WTC11 (cell line): ENCODE data around the gene SYTL2. TPM values are rescaled to one million over a fixed set of nuclear protein-coding genes. Genes with fewer than 3 reads are reported as not detected.
"Not testable (repeated sequence)": the region's sequence is repeated elsewhere in the genome, so short reads cannot be mapped to it uniquely, and the experiment has no call there.

Experiments
- ATAC-seq: fragments of 200-7000 bp; cut with Tn5 transposase; 2 replicates; pipeline ENCODE4 v1.10.0; 2021; ENCODE audit warnings: mild to moderate bottlenecking, moderate library complexity
- CTCF ChIA-PET: fragments of 300-600 bp; sonication (Branson Sonifier 250); formaldehyde crosslinking; loops from one replicate; lab custom pipeline; 2021; ENCODE audit warnings: antibody characterized with exemption; lab: Charles Lee
- POLR2A ChIA-PET: fragments of 350-600 bp; sonication (Branson Sonifier 250); formaldehyde crosslinking; loops from one replicate; lab custom pipeline; 2021; ENCODE audit warnings: antibody characterized with exemption; lab: Charles Lee
- DNase-seq: peaks from one replicate; pipeline ENCODE4 v3.0.0; 2021; ENCODE audit warnings: low spot score
- H3K27ac Mint-ChIP-seq: 2 replicates; pipeline ENCODE4 v1.8.0; 2021; ENCODE audit warnings: mixed read lengths
- H3K27me3 Mint-ChIP-seq: 2 replicates; pipeline ENCODE4 v1.8.0; 2021; ENCODE audit warnings: low read depth, mild to moderate bottlenecking, moderate library complexity, mixed read lengths
- H3K36me3 Mint-ChIP-seq: 2 replicates; pipeline ENCODE4 v1.8.0; 2021; ENCODE audit warnings: mixed read lengths
- H3K4me1 Mint-ChIP-seq: 2 replicates; pipeline ENCODE4 v1.8.0; 2022; ENCODE audit warnings: mixed read lengths
- H3K4me3 Mint-ChIP-seq: 2 replicates; pipeline ENCODE4 v1.8.0; 2021; ENCODE audit warnings: mild to moderate bottlenecking, moderate library complexity, mixed read lengths
- H3K9me3 Mint-ChIP-seq: 2 replicates; pipeline ENCODE4 v1.8.0; 2021; ENCODE audit warnings: mixed read lengths
- CBFB ChIP-seq: sonication (generic); formaldehyde crosslinking; IDR thresholded peaks from 2 replicates; pipeline ENCODE4 v1.8.1; 2022; ENCODE audit warnings: mild to moderate bottlenecking, low read depth, missing genetic modification reagents
- CDX4 ChIP-seq: fragments of 250-450 bp; sonication (Bioruptor Pico); IDR thresholded peaks from 2 replicates; pipeline ENCODE4 v1.9.0; 2021; ENCODE audit warnings: moderate library complexity, mild to moderate bottlenecking, inconsistent platforms, borderline replicate concordance
- FOXJ3 ChIP-seq: sonication (generic); formaldehyde crosslinking; IDR thresholded peaks from 2 replicates; pipeline ENCODE4 v1.9.0; 2021; ENCODE audit warnings: missing genetic modification reagents, mild to moderate bottlenecking, borderline replicate concordance
- GABPB1 ChIP-seq: sonication (generic); formaldehyde crosslinking; IDR thresholded peaks from 2 replicates; pipeline ENCODE4 v1.8.1; 2023; ENCODE audit warnings: mild to moderate bottlenecking, missing genetic modification reagents
- KAT7 ChIP-seq: sonication (generic); formaldehyde crosslinking; IDR thresholded peaks from 2 replicates; pipeline ENCODE4 v1.8.1; 2023; ENCODE audit warnings: missing genetic modification reagents, mild to moderate bottlenecking, borderline replicate concordance
- MAX ChIP-seq: sonication (generic); formaldehyde crosslinking; IDR thresholded peaks from 2 replicates; pipeline ENCODE4 v1.8.0; 2022; ENCODE audit warnings: mild to moderate bottlenecking, missing genetic modification reagents
- MYBL2 ChIP-seq: sonication (generic); formaldehyde crosslinking; IDR thresholded peaks from 2 replicates; pipeline ENCODE4 v1.8.1; 2023; ENCODE audit warnings: mild to moderate bottlenecking, moderate library complexity, missing genetic modification reagents
- NFATC4 ChIP-seq: fragments of 250-450 bp; sonication (Bioruptor Pico); IDR thresholded peaks from 2 replicates; pipeline ENCODE4 v1.9.0; 2021; ENCODE audit warnings: mild to moderate bottlenecking
- PRDM15 ChIP-seq: sonication (generic); formaldehyde crosslinking; IDR thresholded peaks from 2 replicates; pipeline ENCODE4 v1.8.0; 2022; ENCODE audit warnings: missing genetic modification reagents
- PRRX2 ChIP-seq: fragments of 250-450 bp; sonication (Bioruptor Pico); IDR thresholded peaks from 2 replicates; pipeline ENCODE4 v1.8.0; 2021; ENCODE audit warnings: mild to moderate bottlenecking
- RELA ChIP-seq: sonication (generic); formaldehyde crosslinking; IDR thresholded peaks from 2 replicates; pipeline ENCODE4 v1.8.1; 2022; ENCODE audit warnings: missing genetic modification reagents, mild to moderate bottlenecking, borderline replicate concordance
- RORB ChIP-seq: fragments of 250-450 bp; sonication (Bioruptor Pico); IDR thresholded peaks from 2 replicates; pipeline ENCODE4 v1.9.0; 2021; ENCODE audit warnings: mild to moderate bottlenecking
- SMAD4 ChIP-seq: sonication (generic); formaldehyde crosslinking; IDR thresholded peaks from 2 replicates; pipeline ENCODE4 v1.8.0; 2022; ENCODE audit warnings: mild to moderate bottlenecking, missing genetic modification reagents
- SOX15 ChIP-seq: fragments of 250-450 bp; sonication (Bioruptor Pico); IDR thresholded peaks from 2 replicates; pipeline ENCODE4 v1.9.0; 2021; ENCODE audit warnings: mild to moderate bottlenecking
- TEAD1 ChIP-seq: sonication (generic); formaldehyde crosslinking; IDR thresholded peaks from 2 replicates; pipeline ENCODE4 v1.8.0; 2022; ENCODE audit warnings: mild to moderate bottlenecking, missing genetic modification reagents
- ZNF121 ChIP-seq: sonication (generic); formaldehyde crosslinking; IDR thresholded peaks from 2 replicates; pipeline ENCODE4 v1.8.0; 2023; ENCODE audit warnings: missing genetic modification reagents
- ZNF317 ChIP-seq: sonication (generic); formaldehyde crosslinking; IDR thresholded peaks from 2 replicates; pipeline ENCODE4 v1.8.1; 2023; ENCODE audit warnings: low read depth, mild to moderate bottlenecking, moderate library complexity, missing genetic modification reagents, borderline replicate concordance
- total RNA-seq: library from RNA; stranded (reverse); gene quantifications from 3 replicates; pipeline ENCODE4 v1.2.3, GENCODE V29; 2021
- TF ChIP-seq, protein P1 (sequence below): sonication (generic); formaldehyde crosslinking; IDR thresholded peaks from 2 replicates; pipeline ENCODE4 v1.8.1; 2023; ENCODE audit warnings: mild to moderate bottlenecking, missing genetic modification reagents, moderate library complexity
- TF ChIP-seq, protein P2 (sequence below): sonication (generic); formaldehyde crosslinking; IDR thresholded peaks from 2 replicates; pipeline ENCODE4 v1.8.1; 2023; ENCODE audit warnings: mild to moderate bottlenecking, missing genetic modification reagents
- TF ChIP-seq, protein P3 (sequence below): sonication (generic); formaldehyde crosslinking; IDR thresholded peaks from 2 replicates; pipeline ENCODE4 v1.8.0; 2023; ENCODE audit warnings: missing genetic modification reagents, mild to moderate bottlenecking, borderline replicate concordance

The SYTL2 gene
- total RNA-seq, 1 experiment from 2014 or later = 7.1 TPM

GRCh38 chr11:85783758-85784157 is 27.2 kb downstream of the SYTL2 start:
- peaks cover 9% of the 10 kb centered on the region for H3K36me3 Mint-ChIP-seq
- H3K27ac Mint-ChIP-seq = no peak overlapping the region
- ATAC-seq (no peak), DNase-seq (no peak)
- TF ChIP-seq, protein P1, sequence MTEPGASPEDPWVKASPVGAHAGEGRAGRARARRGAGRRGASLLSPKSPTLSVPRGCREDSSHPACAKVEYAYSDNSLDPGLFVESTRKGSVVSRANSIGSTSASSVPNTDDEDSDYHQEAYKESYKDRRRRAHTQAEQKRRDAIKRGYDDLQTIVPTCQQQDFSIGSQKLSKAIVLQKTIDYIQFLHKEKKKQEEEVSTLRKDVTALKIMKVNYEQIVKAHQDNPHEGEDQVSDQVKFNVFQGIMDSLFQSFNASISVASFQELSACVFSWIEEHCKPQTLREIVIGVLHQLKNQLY (CRISPR knock-in tag) = no peak
- TF ChIP-seq NFATC4 (CRISPR knock-in tag) (no peak), PRRX2 (CRISPR knock-in tag) (no peak), PRDM15 (CRISPR knock-in tag) (no peak), CDX4 (no peak), RORB (CRISPR knock-in tag) (no peak), SOX15 (no peak), CBFB (CRISPR knock-in tag) (no peak), ZNF121 (CRISPR knock-in tag) (no peak), MYBL2 (no peak), MAX (CRISPR knock-in tag) (no peak), FOXJ3 (CRISPR knock-in tag) (no peak), KAT7 (no peak), ZNF317 (CRISPR knock-in tag) (no peak), RELA (CRISPR knock-in tag) (no peak), GABPB1 (CRISPR knock-in tag) (no peak), SMAD4 (CRISPR knock-in tag) (no peak), TEAD1 (no peak)
- TF ChIP-seq, protein P2, sequence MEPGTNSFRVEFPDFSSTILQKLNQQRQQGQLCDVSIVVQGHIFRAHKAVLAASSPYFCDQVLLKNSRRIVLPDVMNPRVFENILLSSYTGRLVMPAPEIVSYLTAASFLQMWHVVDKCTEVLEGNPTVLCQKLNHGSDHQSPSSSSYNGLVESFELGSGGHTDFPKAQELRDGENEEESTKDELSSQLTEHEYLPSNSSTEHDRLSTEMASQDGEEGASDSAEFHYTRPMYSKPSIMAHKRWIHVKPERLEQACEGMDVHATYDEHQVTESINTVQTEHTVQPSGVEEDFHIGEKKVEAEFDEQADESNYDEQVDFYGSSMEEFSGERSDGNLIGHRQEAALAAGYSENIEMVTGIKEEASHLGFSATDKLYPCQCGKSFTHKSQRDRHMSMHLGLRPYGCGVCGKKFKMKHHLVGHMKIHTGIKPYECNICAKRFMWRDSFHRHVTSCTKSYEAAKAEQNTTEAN (CRISPR knock-in tag) = no peak
- TF ChIP-seq, protein P3, sequence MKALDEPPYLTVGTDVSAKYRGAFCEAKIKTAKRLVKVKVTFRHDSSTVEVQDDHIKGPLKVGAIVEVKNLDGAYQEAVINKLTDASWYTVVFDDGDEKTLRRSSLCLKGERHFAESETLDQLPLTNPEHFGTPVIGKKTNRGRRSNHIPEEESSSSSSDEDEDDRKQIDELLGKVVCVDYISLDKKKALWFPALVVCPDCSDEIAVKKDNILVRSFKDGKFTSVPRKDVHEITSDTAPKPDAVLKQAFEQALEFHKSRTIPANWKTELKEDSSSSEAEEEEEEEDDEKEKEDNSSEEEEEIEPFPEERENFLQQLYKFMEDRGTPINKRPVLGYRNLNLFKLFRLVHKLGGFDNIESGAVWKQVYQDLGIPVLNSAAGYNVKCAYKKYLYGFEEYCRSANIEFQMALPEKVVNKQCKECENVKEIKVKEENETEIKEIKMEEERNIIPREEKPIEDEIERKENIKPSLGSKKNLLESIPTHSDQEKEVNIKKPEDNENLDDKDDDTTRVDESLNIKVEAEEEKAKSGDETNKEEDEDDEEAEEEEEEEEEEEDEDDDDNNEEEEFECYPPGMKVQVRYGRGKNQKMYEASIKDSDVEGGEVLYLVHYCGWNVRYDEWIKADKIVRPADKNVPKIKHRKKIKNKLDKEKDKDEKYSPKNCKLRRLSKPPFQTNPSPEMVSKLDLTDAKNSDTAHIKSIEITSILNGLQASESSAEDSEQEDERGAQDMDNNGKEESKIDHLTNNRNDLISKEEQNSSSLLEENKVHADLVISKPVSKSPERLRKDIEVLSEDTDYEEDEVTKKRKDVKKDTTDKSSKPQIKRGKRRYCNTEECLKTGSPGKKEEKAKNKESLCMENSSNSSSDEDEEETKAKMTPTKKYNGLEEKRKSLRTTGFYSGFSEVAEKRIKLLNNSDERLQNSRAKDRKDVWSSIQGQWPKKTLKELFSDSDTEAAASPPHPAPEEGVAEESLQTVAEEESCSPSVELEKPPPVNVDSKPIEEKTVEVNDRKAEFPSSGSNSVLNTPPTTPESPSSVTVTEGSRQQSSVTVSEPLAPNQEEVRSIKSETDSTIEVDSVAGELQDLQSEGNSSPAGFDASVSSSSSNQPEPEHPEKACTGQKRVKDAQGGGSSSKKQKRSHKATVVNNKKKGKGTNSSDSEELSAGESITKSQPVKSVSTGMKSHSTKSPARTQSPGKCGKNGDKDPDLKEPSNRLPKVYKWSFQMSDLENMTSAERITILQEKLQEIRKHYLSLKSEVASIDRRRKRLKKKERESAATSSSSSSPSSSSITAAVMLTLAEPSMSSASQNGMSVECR (CRISPR knock-in tag) = no peak
- no peaks in the 10 kb centered on the region for H3K4me1 Mint-ChIP-seq
- peaks cover 23% of the 10 kb centered on the region for H3K9me3 Mint-ChIP-seq
- peaks cover 2% of the 10 kb centered on the region; the same call in 1 of the 2 replicates for H3K27me3 Mint-ChIP-seq
- CTCF ChIA-PET = no interaction called here
- H3K4me3 Mint-ChIP-seq = no peak overlapping the region
- POLR2A ChIA-PET = no interaction called here

- POLR2A ChIA-PET, H3K27ac Mint-ChIP-seq, ATAC-seq, H3K4me3 Mint-ChIP-seq, H3K27me3 Mint-ChIP-seq, H3K36me3 Mint-ChIP-seq, H3K4me1 Mint-ChIP-seq, DNase-seq: not testable (repeated sequence)
- CTCF ChIA-PET = interaction anchor here (1.5 kb wide), 2 partner anchors 29 to 74 kb away, joined by 3 to 4 read pairs; no protein-coding TSS in a partner anchor
- H3K9me3 Mint-ChIP-seq = peaks cover 25% of the 10 kb centered on the region
Measured at GRCh38 chr11:85780780-85781517, 30.0 kb downstream of the SYTL2 start.
